A549 (cell line): ENCODE measurements around the gene KIF12. TPM values are rescaled to one million over a fixed set of nuclear protein-coding genes. Genes with fewer than 3 reads are reported as not detected.

Experiments
- ATAC-seq, 2 experiments: fragments of 200-7000 bp in 1 of 2; fragments of >200 bp in 1 of 2; cut with Nextera tagmentation in 1 of 2; cut with Tn5 transposase in 1 of 2; 3 replicates each; pipeline versions ENCODE4 v1.8.0 to v1.9.1; 2018 to 2020; ENCODE audit warnings: mild to moderate bottlenecking in 1 of 2, moderate library complexity in 1 of 2
- CTCF ChIA-PET: fragments of 300-600 bp; sonication (Branson Sonifier 250); formaldehyde crosslinking; extraction: SDS; loops from one replicate; lab custom pipeline; 2021; ENCODE audit warnings: antibody characterized with exemption, inconsistent platforms; lab: Yijun Ruan, JAX
- POLR2A ChIA-PET: fragments of 350-600 bp; formaldehyde crosslinking; extraction: SDS; loops from one replicate; lab custom pipeline; 2021; ENCODE audit warnings: antibody characterized with exemption, inconsistent platforms; lab: Yijun Ruan, JAX
- DNase-seq, 2 experiments: peaks; one replicate each; pipeline versions ENCODE4 v3.0.0 to v3.0.0-alpha.2; 2011 to 2016; ENCODE audit warnings: low read depth in 1 of 2, low spot score in 1 of 2
- FAIRE-seq: peaks from 2 replicates; lab custom pipeline; 2011; peaks lifted over from hg19 to GRCh38; lab: Jason Lieb, UNC
- H3K27ac ChIP-seq, 2 experiments: fragments of >200 bp; sonication (Bioruptor Twin); formaldehyde crosslinking; 3 replicates each; pipeline ENCODE4 v1.5.1; 2016 to 2017
- H3K4me1 ChIP-seq: fragments of >200 bp; sonication (Bioruptor Twin); formaldehyde crosslinking; 3 replicates; pipeline ENCODE4 v1.6.1; 2016
- H3K4me2 ChIP-seq: fragments of >200 bp; sonication (Bioruptor Twin); formaldehyde crosslinking; 3 replicates; pipeline ENCODE4 v1.6.1; 2016
- H3K4me3 ChIP-seq: fragments of >200 bp; sonication (Bioruptor Twin); formaldehyde crosslinking; 3 replicates; pipeline ENCODE4 v1.5.1; 2016
- H3K9me3 ChIP-seq: fragments of >200 bp; sonication (Bioruptor Twin); formaldehyde crosslinking; 3 replicates; pipeline ENCODE4 v1.6.1; 2016
- CEBPB ChIP-seq, 2 experiments: fragments of >200 bp in 1 of 2; sonication (Bioruptor Twin) in 1 of 2; formaldehyde crosslinking in 1 of 2; IDR thresholded peaks; 2 replicates each; pipeline ENCODE4 v1.6.1; 2012 to 2016
- CHD2 ChIP-seq: fragments of 150-350 bp; IDR thresholded peaks from 2 replicates; pipeline ENCODE4 v1.6.1; 2014; ENCODE audit warnings: low read length; ENCODE audit not compliant: partially characterized antibody
- CTCF ChIP-seq: fragments of >200 bp; sonication (Bioruptor Twin); formaldehyde crosslinking; IDR thresholded peaks from 3 replicates; pipeline ENCODE4 v1.5.1; 2016
- EHF ChIP-seq: fragments of 250-450 bp; sonication (Bioruptor Pico); IDR thresholded peaks from 2 replicates; pipeline ENCODE4 v1.5.0; 2020; ENCODE audit warnings: mild to moderate bottlenecking
- EHMT2 ChIP-seq: fragments of 200-600 bp; sonication (generic); IDR thresholded peaks from 2 replicates; pipeline ENCODE4 v1.6.1; 2016; ENCODE audit warnings: antibody characterized with exemption, low read depth, mild to moderate bottlenecking, moderate library complexity
- ELK1 ChIP-seq: fragments of 150-350 bp; IDR thresholded peaks from 2 replicates; pipeline ENCODE4 v1.6.1; 2014; ENCODE audit warnings: low read depth, mild to moderate bottlenecking, low read length
- FOSB ChIP-seq: fragments of 250-450 bp; sonication (Bioruptor Pico); IDR thresholded peaks from 2 replicates; pipeline ENCODE4 v1.5.0; 2020; ENCODE audit warnings: mild to moderate bottlenecking, moderate library complexity
- FOSL2 ChIP-seq, 2 experiments: fragments of 450-650 bp in 1 of 2; fragments of >200 bp in 1 of 2; sonication (Bioruptor Twin) in 1 of 2; formaldehyde crosslinking; IDR thresholded peaks; 2 replicates each; pipeline versions ENCODE4 v1.5.0 to v1.6.1; 2016 to 2020; ENCODE audit warnings: mild to moderate bottlenecking in 1 of 2, moderate library complexity in 1 of 2
- HDAC2 ChIP-seq: fragments of 200-600 bp; sonication (generic); IDR thresholded peaks from 2 replicates; pipeline ENCODE4 v1.6.1; 2016
- HEYL ChIP-seq: fragments of 250-450 bp; sonication (Bioruptor Pico); IDR thresholded peaks from 2 replicates; pipeline ENCODE4 v1.8.0; 2021; ENCODE audit warnings: mild to moderate bottlenecking, moderate library complexity
- HMGXB4 ChIP-seq: fragments of 250-450 bp; sonication (Bioruptor Pico); IDR thresholded peaks from 2 replicates; pipeline ENCODE4 v1.5.0; 2021; ENCODE audit warnings: mild to moderate bottlenecking, moderate library complexity, borderline replicate concordance
- HOXA7 ChIP-seq: fragments of 250-450 bp; sonication (Bioruptor Pico); IDR thresholded peaks from 2 replicates; pipeline ENCODE4 v1.5.0; 2020; ENCODE audit warnings: mild to moderate bottlenecking, moderate library complexity
- HOXB13 ChIP-seq: fragments of 250-450 bp; sonication (Bioruptor Pico); IDR thresholded peaks from 2 replicates; pipeline ENCODE4 v1.5.0; 2020; ENCODE audit warnings: low read depth, mild to moderate bottlenecking, moderate library complexity
- KDM1A ChIP-seq: fragments of 200-600 bp; sonication (generic); IDR thresholded peaks from 2 replicates; pipeline ENCODE4 v1.6.1; 2016; ENCODE audit warnings: low read depth, mild to moderate bottlenecking
- KDM5A ChIP-seq: fragments of 200-600 bp; sonication (generic); IDR thresholded peaks from 2 replicates; pipeline ENCODE4 v1.6.1; 2016; ENCODE audit warnings: antibody characterized with exemption, mild to moderate bottlenecking
- MAFK ChIP-seq: fragments of 450-650 bp; IDR thresholded peaks from 2 replicates; pipeline ENCODE4 v1.6.1; 2014; ENCODE audit not compliant: partially characterized antibody
- MYC ChIP-seq: IDR thresholded peaks from 2 replicates; pipeline ENCODE4 v1.6.1; 2012; ENCODE audit warnings: mild to moderate bottlenecking, inconsistent platforms, low read length, improper control_type of control experiment, borderline replicate concordance
- NFE2L2 ChIP-seq: fragments of 150-350 bp; conservative IDR thresholded peaks from 2 replicates; pipeline ENCODE4 v1.6.1; 2014; ENCODE audit warnings: low read length
- NPAS2 ChIP-seq: fragments of 250-450 bp; sonication (Bioruptor Pico); IDR thresholded peaks from 2 replicates; pipeline ENCODE4 v1.8.0; 2022; ENCODE audit warnings: mild to moderate bottlenecking, moderate library complexity, borderline replicate concordance
- NR3C1 ChIP-seq: fragments of >200 bp; sonication (Bioruptor Twin); formaldehyde crosslinking; IDR thresholded peaks from 3 replicates; pipeline ENCODE4 v1.6.1; 2017
- PBX3 ChIP-seq: IDR thresholded peaks from 2 replicates; pipeline ENCODE4 v1.6.1; 2012
- PHF8 ChIP-seq: fragments of 200-600 bp; sonication (generic); IDR thresholded peaks from 2 replicates; pipeline ENCODE4 v1.6.1; 2016; ENCODE audit warnings: low read depth, mild to moderate bottlenecking, antibody characterized with exemption, moderate library complexity, borderline replicate concordance
- POLR2A ChIP-seq: IDR thresholded peaks from 2 replicates; pipeline ENCODE4 v1.6.1; 2012; ENCODE audit warnings: mild to moderate bottlenecking, low read length
- RFX5 ChIP-seq: fragments of 450-650 bp; IDR thresholded peaks from 2 replicates; pipeline ENCODE4 v1.7.1; 2014; ENCODE audit warnings: antibody characterized with exemption, mild to moderate bottlenecking, moderate library complexity
- TP53 ChIP-seq: fragments of 250-450 bp; sonication (Bioruptor Pico); IDR thresholded peaks from 2 replicates; pipeline ENCODE4 v1.5.0; 2021; ENCODE audit warnings: mild to moderate bottlenecking, moderate library complexity
- USF2 ChIP-seq: fragments of 450-650 bp; IDR thresholded peaks from 2 replicates; pipeline ENCODE4 v1.6.1; 2014; ENCODE audit warnings: antibody characterized with exemption
- ZC3H11A ChIP-seq: fragments of 450-650 bp; IDR thresholded peaks from 2 replicates; pipeline ENCODE4 v1.6.1; 2014; ENCODE audit warnings: antibody characterized with exemption, mild to moderate bottlenecking
- WGBS: methylation state at CpG from one replicate; pipeline ENCODE4 v1.1.6; 2017; ENCODE audit errors: missing lambda C conversion rate; 5-methylcytosine and 5-hydroxymethylcytosine counted together
- polyA plus RNA-seq, 4 experiments: library from polyadenylated mRNA; depleted of rRNA in 3 of 4; stranded (reverse); fragments of >200 nt; fragmentation: RNase III in 1 of 4; extraction: RNeasy Plus Mini Kit Qiagen cat#74134 plus additional on column Dnase treatment in 1 of 4; gene quantifications; 2 replicates in 3 of 4; 3 replicates in 1 of 4; pipeline ENCODE4 v1.2.3, GENCODE V29; 2011 to 2017

The KIF12 gene
- polyA plus RNA-seq, 2 of the 4 experiments (the other 2 are of a cell fraction), result 6.0 to 6.3 TPM

GRCh38 chr9:114061830-114062474 is 37.1 kb downstream of the KIF12 start:
- Histone ChIP-seq H3K4me3 (no peak overlapping the region), H3K4me1 (no peaks in the 10 kb centered on the region), H3K27ac (no peak overlapping the region), H3K9me3 (peaks cover 2% of the 10 kb centered on the region; the same call in 1 of the 3 replicates), H3K4me2 (no peak overlapping the region)
- POLR2A ChIA-PET, result no interaction called here
- TF ChIP-seq RFX5, result no peak
- no peak for TF ChIP-seq NR3C1
- no peak for TF ChIP-seq NPAS2
- TF ChIP-seq HOXA7 (CRISPR knock-in tag), result no peak
- no peak for TF ChIP-seq CHD2
- TF ChIP-seq EHF, result no peak
- TF ChIP-seq KDM5A, result no peak
- TF ChIP-seq FOSB (CRISPR knock-in tag), result no peak
- no peak for TF ChIP-seq MAFK
- no peak for TF ChIP-seq HDAC2
- TF ChIP-seq HEYL, result no peak
- no peak for TF ChIP-seq HOXB13 (CRISPR knock-in tag)
- TF ChIP-seq EHMT2, result no peak
- no peak for TF ChIP-seq MYC
- no peak for TF ChIP-seq ZC3H11A
- no peak for TF ChIP-seq CTCF
- TF ChIP-seq ELK1, result no peak
- WGBS, result 81% methylated on average over 4 of the region's 4 CpGs
- ATAC-seq (no peak), FAIRE-seq (no peak), DNase-seq (no peak)
- CTCF ChIA-PET, result interaction anchor here (2.1 to 2.8 kb wide), 2 partner anchors 21 to 254 kb away, joined by 6 to 16 read pairs; no protein-coding TSS in a partner anchor

- no peak overlapping the region for H3K27ac ChIP-seq
- H3K4me1 ChIP-seq, result no peaks in the 10 kb centered on the region
- TF ChIP-seq PBX3 (no peak), CEBPB (IDR thresholded peaks at IDR 0.05) (no peak), ZC3H11A (no peak), PHF8 (no peak), TP53 (no peak)
- 94% methylated on average over 12 of the region's 12 CpGs for WGBS
- no peak for ATAC-seq
- H3K9me3 ChIP-seq, result peaks cover 2% of the 10 kb centered on the region; the same call in 1 of the 3 replicates
- no peak overlapping the region for H3K4me3 ChIP-seq
- ChIA-PET CTCF (interaction anchor here (1.7 to 2.8 kb wide), 3 partner anchors 11 to 254 kb away, joined by 4 to 16 read pairs (median 6); no protein-coding TSS in a partner anchor), POLR2A (no interaction called here)
- FAIRE-seq, result no peak
- H3K4me2 ChIP-seq, result no peak overlapping the region
- DNase-seq, result no peak
Observed at GRCh38 chr9:114061292-114061691, 37.8 kb downstream of the KIF12 start.

- ChIA-PET POLR2A (no interaction called here), CTCF (interaction anchor here (0.9 to 2.8 kb wide), 4 partner anchors 12 to 253 kb away, joined by 3 to 16 read pairs (median 5); no protein-coding TSS in a partner anchor)
- no peaks in the 10 kb centered on the region for H3K4me1 ChIP-seq
- peaks cover 2% of the 10 kb centered on the region; the same call in 1 of the 3 replicates for H3K9me3 ChIP-seq
- DNase-seq (no peak), FAIRE-seq (no peak), ATAC-seq (peak in 1 of 2 experiments; percentile 15; a peak in 3 of 6 replicates)
- no peak overlapping the region for H3K4me3 ChIP-seq
- 89% methylated on average over 9 of the region's 9 CpGs for WGBS
- no peak overlapping the region for H3K27ac ChIP-seq
- no peak overlapping the region for H3K4me2 ChIP-seq
- no peak for TF ChIP-seq FOSL2 (IDR thresholded peaks at IDR 0.05)
- TF ChIP-seq FOSL2 (CRISPR knock-in tag; IDR thresholded peaks at IDR 0.05), result no peak
- no peak for TF ChIP-seq TP53
- TF ChIP-seq KDM1A, result no peak
- no peak for TF ChIP-seq EHF
- TF ChIP-seq HMGXB4 (CRISPR knock-in tag), result no peak
- no peak for TF ChIP-seq NFE2L2
- no peak for TF ChIP-seq HEYL
- TF ChIP-seq HOXA7 (CRISPR knock-in tag), result no peak
- no peak for TF ChIP-seq POLR2A
- TF ChIP-seq USF2, result no peak
Observed at GRCh38 chr9:114060711-114061110, 38.4 kb downstream of the KIF12 start.
